ENCODE results near the gene PCNX3.

- TF ChIP-seq GATA2 (IDR thresholded peaks at IDR 0.05; ENCODE audit: low read depth, low read length) (no peak), GATA3 (IDR thresholded peaks at IDR 0.05; ENCODE audit: low read depth, low read length) (no peak)
Measured at GRCh38 chr11:65569164-65569972, 46.2 kb upstream of the PCNX3 start.

All from SH-SY5Y (cell line).